OCI-LY3 (cell line): ENCODE results near the gene MUSK.

Experiments
- CTCF ChIP-seq: fragments of 200-600, 300-600 bp; sonication (generic); IDR thresholded peaks from 2 replicates; pipeline ENCODE4 v1.5.1; 2014; ENCODE audit warnings: antibody characterized with exemption, low read length, low read depth
- EZH2phosphoT487 ChIP-seq: fragments of 200-600 bp; shearing (Covaris generic); IDR thresholded peaks from 2 replicates; pipeline ENCODE4 v1.6.1; 2018; ENCODE audit warnings: antibody characterized with exemption, mixed run types, low read depth

- TF ChIP-seq CTCF: no peak
- no peak for TF ChIP-seq EZH2phosphoT487
Measured at GRCh38 chr9:110835404-110835803, 166.8 kb downstream of the MUSK start.
